ACHN (cell line): Measurements from ENCODE around the gene TSPAN5.
A peak's percentile ranks its signal among the peaks of the same experiment; 100 is the strongest.
"Not testable (repeated sequence)": the region's sequence is repeated elsewhere in the genome, so short reads cannot be mapped to it uniquely, and the experiment has no call there.

Experiments used
- DNase-seq: peaks from one replicate; pipeline ENCODE4 v3.0.0-alpha.2; 2015
- in situ Hi-C: cut with HindIII; loops from 2 replicates; pipeline ENCODE4 v1.10.0; 2017; ENCODE audit warnings: low sequenced_read_pairs, low pct_ligation_motif_present, low pct_unique_long_range_greater_than_20kb

TSPAN5 gene

DNA sequence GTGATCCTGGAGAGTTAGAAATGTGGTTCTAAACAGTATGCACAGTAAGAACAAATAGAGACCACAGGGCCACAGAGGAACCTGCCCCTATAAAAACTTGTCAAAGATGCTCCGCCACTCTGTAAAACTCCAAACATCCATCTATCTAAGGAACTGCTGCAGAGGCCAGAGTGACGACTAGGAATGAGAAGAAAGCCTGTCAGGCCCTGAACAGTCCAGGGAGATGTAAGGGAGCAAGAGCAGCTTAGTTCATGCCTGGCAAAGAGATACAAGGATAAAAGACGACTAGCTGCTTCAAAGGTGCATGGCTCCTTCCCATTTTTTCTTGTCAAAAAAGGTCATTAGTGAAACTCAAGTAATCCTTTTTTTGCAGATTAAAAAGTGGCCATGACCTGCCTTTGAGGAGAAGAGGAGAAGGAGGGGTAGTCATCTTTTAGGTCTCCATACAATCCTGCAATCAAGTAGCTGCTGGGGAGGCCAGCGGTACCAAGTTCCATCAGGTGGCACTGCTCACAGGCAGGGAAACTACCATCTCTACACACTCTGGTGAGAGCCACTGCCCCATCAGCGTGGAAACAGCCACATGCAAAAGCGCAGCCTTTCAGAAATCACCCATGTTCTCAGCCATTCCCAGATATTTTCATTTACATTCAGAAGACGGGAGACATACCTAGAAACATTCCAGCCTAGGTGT lies 162.1 kb downstream of the TSPAN5 start:
- in situ Hi-C loops, result no loop called here
- no peak for DNase-seq

GRCh38 chr4:98493296-98493695 lies 165.1 kb downstream of the TSPAN5 start:
- in situ Hi-C loops, result no loop called here
- no peak for DNase-seq

DNA sequence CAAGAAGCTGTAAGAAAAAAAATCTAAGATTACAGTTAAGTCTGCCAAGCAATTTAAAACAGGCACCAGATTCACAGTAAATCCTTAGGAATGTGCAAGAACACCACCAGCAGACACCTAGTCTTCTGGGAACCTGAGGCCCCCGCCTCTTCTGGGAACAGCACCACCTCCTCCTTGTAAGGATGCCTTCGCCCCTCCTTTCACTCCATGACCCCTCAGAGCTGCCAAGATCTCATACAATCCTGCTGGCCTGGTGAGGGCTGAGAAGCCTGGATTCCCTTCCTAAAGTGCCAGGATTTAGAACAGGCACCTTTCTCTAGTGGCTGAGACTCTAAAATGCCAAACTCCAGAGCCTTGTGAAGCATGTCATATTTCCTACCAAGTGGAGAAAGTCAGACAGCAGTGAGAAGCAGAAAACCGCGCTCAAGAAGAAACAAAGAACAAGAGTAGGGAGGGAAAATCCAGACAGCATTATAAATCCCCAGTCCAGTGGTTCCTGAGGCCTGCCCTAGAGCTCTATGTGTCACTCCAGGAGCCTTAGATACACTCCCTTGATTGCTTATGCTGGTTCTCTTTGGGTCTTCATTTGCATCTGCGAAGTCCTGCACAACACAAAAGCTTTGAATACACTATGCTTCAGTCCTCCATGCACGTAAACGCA lies 166.4 kb downstream of the TSPAN5 start:
- DNase-seq, result no peak
- in situ Hi-C loops, result no loop called here

DNA sequence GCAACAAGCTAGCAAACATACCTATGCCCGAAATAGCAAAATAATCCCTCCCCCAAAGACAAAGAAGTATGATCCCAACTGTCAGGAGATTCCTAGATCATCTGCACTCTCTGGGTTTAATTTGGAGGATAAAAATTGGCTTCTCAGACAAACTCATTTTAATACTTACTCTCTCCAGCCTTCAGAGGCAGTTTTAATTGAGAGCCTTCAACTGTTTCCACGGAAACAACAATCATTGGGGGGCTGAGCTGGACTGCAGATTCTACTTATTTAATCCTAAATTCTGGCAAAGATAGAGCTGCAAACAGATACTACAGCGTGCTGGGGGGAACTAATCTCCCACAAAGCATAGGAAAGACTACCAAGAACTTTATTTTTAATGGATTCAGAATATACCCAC lies 168.2 kb downstream of the TSPAN5 start:
- DNase-seq, result no peak
- in situ Hi-C loops, result no loop called here

DNA sequence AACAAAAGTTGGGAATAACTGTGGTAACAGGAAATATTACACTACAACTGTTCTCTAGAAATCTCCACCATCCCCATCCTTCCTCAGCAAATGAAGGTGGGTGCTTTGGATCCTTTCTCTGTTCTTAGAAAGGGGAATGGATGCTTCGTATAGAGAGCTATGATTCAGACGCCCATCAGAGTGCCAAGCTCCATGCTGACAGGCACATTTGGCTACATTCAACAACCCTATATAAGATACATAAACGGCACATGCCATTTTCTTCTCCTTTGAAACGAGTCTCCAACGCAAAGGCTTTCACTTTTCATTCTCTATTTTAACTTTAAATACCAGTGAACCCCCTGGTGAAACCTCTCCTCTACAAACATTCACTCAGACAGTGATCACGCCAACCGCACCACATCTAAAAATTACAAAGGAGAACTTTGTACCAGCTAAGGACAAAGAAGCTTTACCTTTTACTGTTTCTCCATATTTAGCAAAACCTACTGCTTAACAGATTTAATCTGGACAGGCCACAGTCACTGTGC lies 172.5 kb downstream of the TSPAN5 start:
- no peak for DNase-seq
- in situ Hi-C loops, result no loop called here

DNA sequence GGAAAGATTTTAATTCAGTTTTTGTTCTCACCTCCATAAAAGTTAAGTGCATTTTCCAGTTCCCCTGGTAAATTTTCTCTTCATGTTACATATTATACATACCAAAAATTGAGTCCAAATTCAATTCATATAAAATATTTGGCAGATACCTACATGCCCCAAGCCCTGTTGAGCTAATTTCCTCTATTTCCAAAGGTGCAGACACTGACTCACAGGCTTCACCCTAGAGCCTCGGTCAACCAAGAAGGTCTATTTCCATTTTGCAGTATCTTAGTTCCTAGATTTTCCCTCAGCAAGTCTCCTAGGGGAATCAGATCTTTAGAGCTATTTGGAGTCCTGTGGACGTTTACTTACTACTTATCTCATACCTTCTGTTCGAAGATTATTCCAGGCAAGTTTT lies 174.4 kb downstream of the TSPAN5 start:
- in situ Hi-C loops, result no loop called here
- DNase-seq, result no peak

GRCh38 chr4:98482847-98483806 lies 175.3 kb downstream of the TSPAN5 start:
- no peak for DNase-seq
- in situ Hi-C loops, result no loop called here

GRCh38 chr4:98482503-98482846 lies 175.9 kb downstream of the TSPAN5 start:
- no peak for DNase-seq
- in situ Hi-C loops, result no loop called here

- DNase-seq, result no peak
- in situ Hi-C loops, result no loop called here
Measured at GRCh38 chr4:98481167-98481566, 177.2 kb downstream of the TSPAN5 start.

DNA sequence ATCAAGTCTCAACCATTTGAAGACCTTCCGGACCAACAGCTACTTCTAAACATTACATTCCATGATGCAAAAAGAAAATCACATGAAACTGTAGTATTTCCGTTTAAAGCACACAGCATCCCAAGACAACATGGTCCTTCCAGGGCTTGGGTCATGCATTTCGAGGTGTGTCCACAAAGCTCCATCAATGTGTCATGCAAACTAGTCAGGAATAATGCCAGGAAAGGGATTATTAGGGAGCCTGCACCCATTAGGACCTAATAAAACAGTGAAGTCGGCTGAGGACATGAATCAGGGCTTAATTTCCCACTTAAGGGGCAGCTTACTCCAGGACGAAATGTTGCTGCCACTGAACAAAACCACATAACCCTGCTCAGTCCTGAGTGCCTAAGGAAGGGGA lies 177.9 kb downstream of the TSPAN5 start:
- in situ Hi-C loops, result no loop called here
- DNase-seq, result no peak

GRCh38 chr4:98479590-98479989 lies 178.8 kb downstream of the TSPAN5 start:
- in situ Hi-C loops, DNase-seq: not testable (repeated sequence)

DNA sequence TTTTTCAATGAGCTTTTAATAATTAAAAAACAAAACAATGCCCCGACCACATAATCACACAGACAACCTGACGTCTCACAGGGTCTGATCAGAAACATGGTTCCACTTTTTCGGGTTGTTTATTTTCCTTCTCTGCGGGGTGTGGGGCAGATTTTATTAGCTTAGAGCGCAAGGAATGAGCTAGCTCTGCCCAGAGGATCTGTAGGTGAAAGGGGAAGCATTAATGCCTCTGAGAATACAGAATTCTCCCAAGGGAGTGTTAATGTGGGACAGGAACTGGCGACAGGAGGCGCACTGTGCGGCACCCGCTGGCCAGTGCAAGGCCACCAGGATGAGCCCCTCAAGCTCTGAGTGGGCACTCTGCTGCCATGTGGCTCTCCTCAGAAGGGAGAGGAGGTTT lies 181.5 kb downstream of the TSPAN5 start:
- in situ Hi-C loops, result no loop called here
- no peak for DNase-seq

- in situ Hi-C loops, result no loop called here
- DNase-seq, result peak; percentile 35
Measured at GRCh38 chr4:98474408-98474844, 184.0 kb downstream of the TSPAN5 start.

DNA sequence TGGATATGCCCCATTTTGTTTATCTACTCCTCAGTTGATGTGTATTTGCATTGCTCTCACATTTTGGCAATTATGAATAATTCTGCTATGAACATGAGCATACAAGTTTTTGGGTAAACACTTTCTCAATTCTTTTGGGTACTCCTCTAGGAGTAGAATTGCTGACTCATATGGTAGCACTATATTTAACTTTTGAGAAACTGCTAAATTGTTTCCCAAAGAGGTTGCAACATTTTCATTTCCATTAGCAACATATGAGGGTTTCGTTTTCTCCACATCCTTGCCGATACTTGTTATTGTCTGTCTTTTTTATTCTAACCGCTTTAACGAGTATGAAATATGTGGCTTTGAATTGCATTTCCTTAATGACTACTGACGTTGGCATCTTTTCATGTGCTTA lies 185.4 kb downstream of the TSPAN5 start:
- no peak for DNase-seq
- in situ Hi-C loops, result no loop called here

DNA sequence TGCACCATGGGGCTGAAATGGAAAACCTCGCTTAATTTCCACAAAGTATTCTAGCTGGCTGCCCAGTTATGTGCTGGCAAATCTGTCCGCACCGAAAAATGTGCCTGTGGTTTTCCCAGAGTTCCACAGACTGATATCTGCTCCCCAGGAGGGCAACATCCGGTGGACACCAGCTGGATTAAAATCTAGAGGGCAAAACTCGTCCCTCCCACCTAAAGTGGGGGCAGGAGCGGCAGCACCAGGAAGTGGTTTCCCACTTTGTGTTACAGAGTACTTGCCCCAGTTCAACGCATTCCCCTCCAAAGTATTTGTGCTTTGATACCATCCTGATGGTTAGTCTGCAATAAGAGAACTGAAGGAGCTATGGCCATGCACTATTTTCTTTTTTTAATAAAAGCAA lies 187.6 kb downstream of the TSPAN5 start:
- no peak for DNase-seq
- in situ Hi-C loops, result no loop called here

- DNase-seq, result no peak
- in situ Hi-C loops, result no loop called here
Measured at GRCh38 chr4:98470366-98470765, 188.0 kb downstream of the TSPAN5 start.

DNA sequence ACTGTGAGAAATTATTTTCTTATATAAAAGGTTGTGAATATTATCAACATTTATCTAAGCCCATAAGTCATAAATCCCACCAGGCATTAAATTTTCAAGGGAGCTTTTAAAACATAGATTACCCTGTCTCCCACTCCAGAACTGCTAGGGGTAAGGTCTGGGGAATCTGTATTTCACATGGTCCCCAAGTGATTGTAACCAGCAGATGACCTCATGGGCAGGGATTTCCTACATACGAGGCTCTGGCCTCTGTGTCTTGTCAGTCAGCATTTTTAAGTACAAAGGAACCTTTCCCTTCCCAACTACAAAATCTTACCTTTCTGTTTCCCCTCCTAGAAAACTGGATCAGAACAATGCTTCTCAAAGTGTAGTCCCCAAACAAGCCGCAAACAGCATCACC lies 188.6 kb downstream of the TSPAN5 start:
- in situ Hi-C loops, result no loop called here
- no peak for DNase-seq

DNA sequence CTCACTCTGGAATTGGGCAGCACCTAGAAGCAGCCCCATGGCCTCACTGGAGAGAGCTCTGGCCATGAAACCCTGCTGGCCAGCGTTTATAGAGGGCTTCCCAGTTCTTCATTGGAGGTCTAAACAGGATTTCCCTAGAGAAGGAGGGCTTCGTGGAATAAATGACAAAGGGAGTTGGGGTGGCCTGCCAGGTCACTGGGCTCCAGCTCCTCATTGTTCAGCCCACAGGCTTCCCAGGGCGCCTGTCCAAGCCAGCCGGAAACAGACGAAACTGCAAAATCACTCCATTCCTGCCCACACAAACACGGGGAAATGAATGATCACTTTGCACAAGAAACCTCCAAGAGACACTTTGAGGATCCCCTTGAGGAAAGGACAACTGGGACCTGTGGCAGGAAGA lies 189.7 kb downstream of the TSPAN5 start:
- in situ Hi-C loops, result no loop called here
- DNase-seq, result no peak

GRCh38 chr4:98467627-98468072 lies 190.8 kb downstream of the TSPAN5 start:
- in situ Hi-C loops, result no loop called here
- DNase-seq, result peak; percentile 87
